ENCODE data around the gene ITGA2. TPM values are rescaled to one million over a fixed set of nuclear protein-coding genes. Genes with fewer than 3 reads are reported as not detected.

Gene ITGA2
- total and polyA plus RNA-seq, 2 of the 8 experiments (the other 6 are each of a cell fraction or from before 2014, with no cell fraction given): 1.4 to 7.7 TPM

- TF ChIP-seq JUND (IDR thresholded peaks at IDR 0.05; ENCODE audit: low read length) (no peak), NANOG (IDR thresholded peaks at IDR 0.05; ENCODE audit: insufficient read depth, low read depth, low read length, poor library complexity, severe bottlenecking) (no peak), TAF1 (IDR thresholded peaks at IDR 0.05; ENCODE audit: low read depth, low read length) (no peak), TEAD4 (IDR thresholded peaks at IDR 0.05; ENCODE audit: low read depth, low read length) (no peak), CTCF (IDR thresholded peaks at IDR 0.05; ENCODE audit: control extremely low read depth in 1 of 3, insufficient read depth in 1 of 3, low read depth in 1 of 3, low read length in 3 of 3) (no peak)
These were observed 111.5 kb downstream of the ITGA2 start (continued) for GRCh38 chr5:53100606-53101005.

All from H1 (cell line).